ENCODE data around the gene TSR1. TPM values are rescaled to one million over a fixed set of nuclear protein-coding genes. Genes with fewer than 3 reads are reported as not detected.
A peak's percentile ranks its signal among the peaks of the same experiment; 100 is the strongest.

TSR1 gene
- total RNA-seq (2014; rRNA removed; shearing (Covaris generic)) = 49.8 and 54.8 TPM in 2 replicates

- DNase-seq (ENCODE audit: low spot score) = peak; percentile 76
These were observed at the start of gene TSR1 for GRCh38 chr17:2336215-2336851. Gene TSR1 (minus strand): TSS chr17:2336457. CDS start chr17:2336427, 30 bp downstream.

GRCh38 chr17:2385240-2386210, 49.3 kb upstream of the TSR1 start:
- DNase-seq (ENCODE audit: low spot score) = no peak

- no peak for DNase-seq (ENCODE audit: low spot score)
These were observed 48.3 kb upstream of the TSR1 start for GRCh38 chr17:2384439-2385127.

GRCh38 chr17:2383628-2384167, 47.4 kb upstream of the TSR1 start:
- no peak for DNase-seq (ENCODE audit: low spot score)

GRCh38 chr17:2380950-2381649, 44.8 kb upstream of the TSR1 start:
- no peak for DNase-seq (ENCODE audit: low spot score)

- DNase-seq (ENCODE audit: low spot score) = no peak
These were observed 44.1 kb upstream of the TSR1 start for GRCh38 chr17:2380226-2380922.

- no peak for DNase-seq (ENCODE audit: low spot score)
These were observed 43.4 kb upstream of the TSR1 start for GRCh38 chr17:2379489-2380225.

GRCh38 chr17:2378905-2379304, 42.6 kb upstream of the TSR1 start:
- DNase-seq (ENCODE audit: low spot score) = no peak

- no peak for DNase-seq (ENCODE audit: low spot score)
These were observed 41.4 kb upstream of the TSR1 start for GRCh38 chr17:2377659-2378058.

- DNase-seq (ENCODE audit: low spot score) = no peak
These were observed 39.9 kb upstream of the TSR1 start for GRCh38 chr17:2376107-2376506.

- DNase-seq (ENCODE audit: low spot score) = no peak
These were observed 39.1 kb upstream of the TSR1 start for GRCh38 chr17:2375406-2375805.

- no peak for DNase-seq (ENCODE audit: low spot score)
These were observed 38.5 kb upstream of the TSR1 start for GRCh38 chr17:2374549-2375285.

GRCh38 chr17:2373179-2373578, 36.9 kb upstream of the TSR1 start:
- no peak for DNase-seq (ENCODE audit: low spot score)

GRCh38 chr17:2372681-2373080, 36.4 kb upstream of the TSR1 start:
- no peak for DNase-seq (ENCODE audit: low spot score)

- no peak for DNase-seq (ENCODE audit: low spot score)
These were observed 35.9 kb upstream of the TSR1 start for GRCh38 chr17:2372180-2372579.

GRCh38 chr17:2371183-2372130, 35.2 kb upstream of the TSR1 start:
- DNase-seq (ENCODE audit: low spot score) = no peak

GRCh38 chr17:2370211-2370589, 33.9 kb upstream of the TSR1 start:
- no peak for DNase-seq (ENCODE audit: low spot score)

- DNase-seq (ENCODE audit: low spot score) = no peak
These were observed 33.4 kb upstream of the TSR1 start for GRCh38 chr17:2369551-2370210.
